Measurements from ENCODE around the gene UBE2I. TPM values are rescaled to one million over a fixed set of nuclear protein-coding genes. Genes with fewer than 3 reads are reported as not detected.

The UBE2I gene
- total and polyA plus RNA-seq, 2 donors (not counting 1 experiment from before 2014, with no cell fraction given): 152 to 265 TPM

DNA sequence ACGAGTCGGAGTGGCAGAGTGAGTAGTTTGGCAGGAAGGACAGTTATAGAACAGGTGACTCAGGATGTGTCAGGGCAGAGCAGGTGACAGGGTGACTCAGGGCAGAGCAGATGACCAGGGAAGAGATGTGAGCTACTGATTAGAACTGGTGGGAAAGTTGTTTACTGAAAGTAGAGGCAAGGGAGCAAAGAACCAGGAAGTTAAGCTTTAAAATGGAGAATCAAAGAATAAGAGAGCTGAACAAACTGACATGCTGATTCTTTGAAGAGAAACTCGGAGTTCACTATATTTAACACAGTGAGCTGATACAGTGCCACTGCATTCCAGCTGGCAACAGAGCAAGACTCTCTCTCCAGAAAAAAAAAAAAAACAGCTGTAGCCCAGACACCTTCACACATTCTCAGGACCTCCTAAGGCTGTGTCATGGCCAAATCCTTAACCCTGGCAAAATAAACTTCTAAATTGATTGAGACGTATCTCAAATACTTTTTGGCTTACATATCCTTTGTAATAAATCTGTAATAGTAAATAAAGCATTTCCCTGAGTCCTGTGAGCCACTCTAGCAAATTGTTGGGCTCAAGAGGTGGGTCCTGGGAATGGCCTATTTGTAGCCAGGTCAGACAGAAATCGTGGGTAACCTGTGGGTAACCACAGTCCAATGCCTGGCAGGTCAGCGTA is 12.3 kb upstream of the UBE2I start:
- Histone ChIP-seq H2AFZ (ENCODE audit: insufficient read depth, low read depth, low read length, poor library complexity, severe bottlenecking) (peak overlapping the region; percentile 33), H3K27me3 (replicated peaks in 1 of 4; ENCODE audit: control extremely low read depth in 1 of 4, control insufficient read depth in 3 of 4, insufficient read depth in 4 of 4, low read length in 3 of 4) (peaks cover 0 to 7% (median 2%) of the 10 kb centered on the region in 4 experiments), H3K4me1 (ENCODE audit: control insufficient read depth in 2 of 2, insufficient read depth in 2 of 2, low read length in 2 of 2) (peaks cover 19 to 47% of the 10 kb centered on the region in 2 donors), H4K20me1 (ENCODE audit: control insufficient read depth, insufficient read depth, low read length, poor library complexity, severe bottlenecking) (no peaks in the 10 kb centered on the region), H3K9ac (ENCODE audit: low read length) (no peak overlapping the region), H3K79me2 (ENCODE audit: control insufficient read depth, insufficient read depth, low read length) (peaks cover 3% of the 10 kb centered on the region), H3K27ac (ENCODE audit: low read length in 2 of 2) (no peak overlapping the region), H3K9me3 (ENCODE audit: control extremely low read depth in 1 of 3, control insufficient read depth in 2 of 3, insufficient read depth in 1 of 3, low read length in 2 of 3) (no peaks in the 10 kb centered on the region), H3K4me3 (ENCODE audit: control extremely low read depth in 1 of 5, extremely low read depth in 1 of 5, insufficient read depth in 1 of 5, low read depth in 2 of 5, low read length in 4 of 5) (no peak overlapping the region), H3K4me2 (replicated peaks; ENCODE audit: low read depth, low read length, poor library complexity, severe bottlenecking) (peak overlapping the region; percentile 19), H3K36me3 (replicated peaks in 1 of 2; ENCODE audit: control extremely low read depth in 1 of 2, control insufficient read depth in 1 of 2, extremely low read depth in 1 of 2, insufficient read depth in 2 of 2, low read length in 1 of 2) (no peaks in the 10 kb centered on the region)
- ATAC-seq (ENCODE audit: low read depth) (peak; percentile 25), DNase-seq (no peak)
- TF ChIP-seq, protein P1, sequence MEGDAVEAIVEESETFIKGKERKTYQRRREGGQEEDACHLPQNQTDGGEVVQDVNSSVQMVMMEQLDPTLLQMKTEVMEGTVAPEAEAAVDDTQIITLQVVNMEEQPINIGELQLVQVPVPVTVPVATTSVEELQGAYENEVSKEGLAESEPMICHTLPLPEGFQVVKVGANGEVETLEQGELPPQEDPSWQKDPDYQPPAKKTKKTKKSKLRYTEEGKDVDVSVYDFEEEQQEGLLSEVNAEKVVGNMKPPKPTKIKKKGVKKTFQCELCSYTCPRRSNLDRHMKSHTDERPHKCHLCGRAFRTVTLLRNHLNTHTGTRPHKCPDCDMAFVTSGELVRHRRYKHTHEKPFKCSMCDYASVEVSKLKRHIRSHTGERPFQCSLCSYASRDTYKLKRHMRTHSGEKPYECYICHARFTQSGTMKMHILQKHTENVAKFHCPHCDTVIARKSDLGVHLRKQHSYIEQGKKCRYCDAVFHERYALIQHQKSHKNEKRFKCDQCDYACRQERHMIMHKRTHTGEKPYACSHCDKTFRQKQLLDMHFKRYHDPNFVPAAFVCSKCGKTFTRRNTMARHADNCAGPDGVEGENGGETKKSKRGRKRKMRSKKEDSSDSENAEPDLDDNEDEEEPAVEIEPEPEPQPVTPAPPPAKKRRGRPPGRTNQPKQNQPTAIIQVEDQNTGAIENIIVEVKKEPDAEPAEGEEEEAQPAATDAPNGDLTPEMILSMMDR (IDR thresholded peaks at IDR 0.05): no peak
- TF ChIP-seq EZH2 (IDR thresholded peaks at IDR 0.05; ENCODE audit: borderline replicate concordance, insufficient read depth, low read depth, low read length, poor library complexity, severe bottlenecking): no peak
- ChIA-PET POLR2A (interaction anchor here (0.9 kb wide), 1 partner anchor 9 kb away, joined by 11 read pairs; no protein-coding TSS in a partner anchor), CTCF (interaction anchor here (0.7 kb wide), 1 partner anchor 19 kb away, joined by 3 read pairs; no protein-coding TSS in a partner anchor)
- Mint-ChIP-seq H3K9me3 (ENCODE audit: insufficient read depth) (no peaks in the 10 kb centered on the region), H3K27ac (peak overlapping the region; percentile 75), H3K4me3 (peak overlapping the region; percentile 54), H3K4me1 (peaks cover 31% of the 10 kb centered on the region), H3K27me3 (peaks cover 10% of the 10 kb centered on the region)
- intact Hi-C loops (cut with micrococcal nuclease): no loop called here
- 23% methylated on average over 4 of the region's 6 CpGs for WGBS (ENCODE audit: insufficient coverage)

DNA sequence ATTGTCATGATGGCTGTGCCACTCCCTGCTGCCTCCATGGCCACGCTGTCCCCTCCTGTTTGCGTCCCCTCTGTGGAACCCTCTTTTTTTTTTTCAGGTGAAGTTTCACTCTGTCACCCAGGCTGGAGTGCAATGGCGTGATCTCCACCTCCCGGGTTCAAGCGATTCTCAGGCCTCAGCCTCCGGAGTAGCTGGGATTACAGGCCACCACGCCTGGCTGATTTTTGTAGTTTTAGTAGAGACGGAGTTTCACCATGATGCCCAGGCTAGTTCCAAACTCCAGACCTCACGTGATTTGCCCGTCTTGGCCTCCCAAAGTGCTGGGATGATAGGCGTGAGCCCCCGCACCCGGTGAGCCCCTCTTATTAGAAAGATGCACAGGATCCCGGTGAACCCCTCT is 11.0 kb upstream of the UBE2I start:
- peaks cover 20 to 52% of the 10 kb centered on the region in 2 donors for H3K4me1 ChIP-seq (ENCODE audit: control insufficient read depth in 2 of 2, insufficient read depth in 2 of 2, low read length in 2 of 2)
- POLR2A ChIA-PET: no interaction called here
- H3K79me2 ChIP-seq (ENCODE audit: control insufficient read depth, insufficient read depth, low read length): peaks cover 3% of the 10 kb centered on the region
- no peak overlapping the region for H3K4me2 ChIP-seq (replicated peaks; ENCODE audit: low read depth, low read length, poor library complexity, severe bottlenecking)
- WGBS (ENCODE audit: insufficient coverage): 96% methylated on average over 12 of the region's 14 CpGs
- no peak overlapping the region for H3K27ac ChIP-seq (ENCODE audit: low read length in 2 of 2)
- H3K9me3 ChIP-seq (ENCODE audit: control extremely low read depth in 1 of 3, control insufficient read depth in 2 of 3, insufficient read depth in 1 of 3, low read length in 2 of 3): no peaks in the 10 kb centered on the region
- CTCF ChIA-PET: interaction anchor here (2.5 kb wide), 1 partner anchor 8 kb away, joined by 7 read pairs; no protein-coding TSS in a partner anchor
- peak overlapping the region; percentile 37 for H3K27ac Mint-ChIP-seq
- H3K4me3 ChIP-seq (ENCODE audit: control extremely low read depth in 1 of 5, extremely low read depth in 1 of 5, insufficient read depth in 1 of 5, low read depth in 2 of 5, low read length in 4 of 5): no peak overlapping the region
- peaks cover 0 to 5% (median 2%) of the 10 kb centered on the region in 4 experiments for H3K27me3 ChIP-seq (replicated peaks in 1 of 4; ENCODE audit: control extremely low read depth in 1 of 4, control insufficient read depth in 3 of 4, insufficient read depth in 4 of 4, low read length in 3 of 4)
- H3K9me3 Mint-ChIP-seq (ENCODE audit: insufficient read depth): no peaks in the 10 kb centered on the region
- intact Hi-C loops (cut with micrococcal nuclease): no loop called here
- TF ChIP-seq, protein P1 (IDR thresholded peaks at IDR 0.05): no peak
- TF ChIP-seq EZH2 (IDR thresholded peaks at IDR 0.05; ENCODE audit: borderline replicate concordance, insufficient read depth, low read depth, low read length, poor library complexity, severe bottlenecking): no peak
- no peak for DNase-seq
- H2AFZ ChIP-seq (ENCODE audit: insufficient read depth, low read depth, low read length, poor library complexity, severe bottlenecking): no peak overlapping the region
- H3K4me3 Mint-ChIP-seq: no peak overlapping the region
- no peaks in the 10 kb centered on the region for H4K20me1 ChIP-seq (ENCODE audit: control insufficient read depth, insufficient read depth, low read length, poor library complexity, severe bottlenecking)
- peaks cover 36% of the 10 kb centered on the region for H3K4me1 Mint-ChIP-seq
- H3K9ac ChIP-seq (ENCODE audit: low read length): no peak overlapping the region
- peaks cover 7% of the 10 kb centered on the region for H3K27me3 Mint-ChIP-seq
- H3K36me3 ChIP-seq (replicated peaks in 1 of 2; ENCODE audit: control extremely low read depth in 1 of 2, control insufficient read depth in 1 of 2, extremely low read depth in 1 of 2, insufficient read depth in 2 of 2, low read length in 1 of 2): no peaks in the 10 kb centered on the region
- ATAC-seq (ENCODE audit: low read depth): no peak

Data from B cell (primary cell).